Measurements from ENCODE around the gene BFSP2. TPM values are rescaled to one million over a fixed set of nuclear protein-coding genes. Genes with fewer than 3 reads are reported as not detected.

Gene BFSP2
- total RNA-seq, 4 donors from 2014 or later = not detected

DNA sequence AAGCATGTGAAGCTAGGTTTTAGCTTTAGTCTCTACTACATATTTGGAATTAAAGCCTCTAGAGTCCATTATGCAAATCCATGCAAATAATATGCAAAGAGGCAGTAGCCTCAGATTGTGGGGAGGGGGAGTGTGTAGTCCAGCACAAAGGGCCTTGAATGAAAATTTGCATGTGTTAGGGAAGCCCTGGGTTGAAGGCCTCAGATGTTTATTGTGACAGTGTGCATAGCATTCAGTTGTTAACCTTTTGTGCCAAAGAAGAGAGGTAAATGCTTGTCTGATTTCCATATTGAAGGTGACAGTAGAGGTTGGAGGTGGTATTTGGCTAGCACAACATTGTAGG lies 24.5 kb upstream of the BFSP2 start:
- peaks cover 0 to 6% of the 10 kb centered on the region in 2 donors for H3K36me3 ChIP-seq
- H3K4me3 ChIP-seq = no peak overlapping the region
- no peak for ATAC-seq
- no peaks in the 10 kb centered on the region for H3K9me3 ChIP-seq
- no peaks in the 10 kb centered on the region for H3K27me3 ChIP-seq
- no peaks in the 10 kb centered on the region for H3K4me1 ChIP-seq
- H3K27ac ChIP-seq = no peak overlapping the region
- TF ChIP-seq EP300 (IDR thresholded peaks at IDR 0.05) (no peak), POLR2A (IDR thresholded peaks at IDR 0.05) (no peak), POLR2AphosphoS5 (IDR thresholded peaks at IDR 0.05) (no peak)
- TF ChIP-seq, protein P1, sequence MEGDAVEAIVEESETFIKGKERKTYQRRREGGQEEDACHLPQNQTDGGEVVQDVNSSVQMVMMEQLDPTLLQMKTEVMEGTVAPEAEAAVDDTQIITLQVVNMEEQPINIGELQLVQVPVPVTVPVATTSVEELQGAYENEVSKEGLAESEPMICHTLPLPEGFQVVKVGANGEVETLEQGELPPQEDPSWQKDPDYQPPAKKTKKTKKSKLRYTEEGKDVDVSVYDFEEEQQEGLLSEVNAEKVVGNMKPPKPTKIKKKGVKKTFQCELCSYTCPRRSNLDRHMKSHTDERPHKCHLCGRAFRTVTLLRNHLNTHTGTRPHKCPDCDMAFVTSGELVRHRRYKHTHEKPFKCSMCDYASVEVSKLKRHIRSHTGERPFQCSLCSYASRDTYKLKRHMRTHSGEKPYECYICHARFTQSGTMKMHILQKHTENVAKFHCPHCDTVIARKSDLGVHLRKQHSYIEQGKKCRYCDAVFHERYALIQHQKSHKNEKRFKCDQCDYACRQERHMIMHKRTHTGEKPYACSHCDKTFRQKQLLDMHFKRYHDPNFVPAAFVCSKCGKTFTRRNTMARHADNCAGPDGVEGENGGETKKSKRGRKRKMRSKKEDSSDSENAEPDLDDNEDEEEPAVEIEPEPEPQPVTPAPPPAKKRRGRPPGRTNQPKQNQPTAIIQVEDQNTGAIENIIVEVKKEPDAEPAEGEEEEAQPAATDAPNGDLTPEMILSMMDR (IDR thresholded peaks at IDR 0.05) = no peak

DNA sequence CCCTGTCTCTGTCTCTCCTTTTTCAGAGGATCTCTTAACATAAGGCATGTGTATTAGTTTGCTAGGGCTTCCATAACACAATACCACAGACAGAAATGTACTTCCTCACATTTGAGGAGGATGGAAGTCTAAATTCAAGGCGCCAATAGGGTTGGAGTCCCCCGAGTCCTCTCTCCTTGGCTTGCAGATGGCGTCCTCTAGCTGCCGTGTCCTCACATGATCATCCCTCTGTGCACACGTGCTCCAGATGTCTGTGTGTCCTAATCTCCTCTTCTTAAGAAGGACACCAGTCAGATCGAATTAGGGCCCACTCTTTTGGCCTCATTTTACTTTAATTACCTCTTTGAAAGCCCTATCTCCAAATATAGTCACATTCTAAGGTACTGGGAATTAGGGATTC lies 23.0 kb upstream of the BFSP2 start:
- WGBS, 2 donors (ENCODE audit: low coverage in 1 of 2) = 75% methylated on average over 2 to 6 of the region's 6 CpGs
- Histone ChIP-seq H3K4me1 (no peaks in the 10 kb centered on the region), H3K36me3 (peaks cover 0 to 12% of the 10 kb centered on the region in 2 donors), H3K4me3 (no peak overlapping the region), H3K27ac (no peak overlapping the region), H3K27me3 (no peaks in the 10 kb centered on the region), H3K9me3 (no peaks in the 10 kb centered on the region)
- ATAC-seq = no peak
- no peak for TF ChIP-seq POLR2AphosphoS5 (IDR thresholded peaks at IDR 0.05)
- TF ChIP-seq, protein P1 (IDR thresholded peaks at IDR 0.05) = no peak
- no peak for TF ChIP-seq EP300 (IDR thresholded peaks at IDR 0.05)
- no peak for TF ChIP-seq POLR2A (IDR thresholded peaks at IDR 0.05)

DNA sequence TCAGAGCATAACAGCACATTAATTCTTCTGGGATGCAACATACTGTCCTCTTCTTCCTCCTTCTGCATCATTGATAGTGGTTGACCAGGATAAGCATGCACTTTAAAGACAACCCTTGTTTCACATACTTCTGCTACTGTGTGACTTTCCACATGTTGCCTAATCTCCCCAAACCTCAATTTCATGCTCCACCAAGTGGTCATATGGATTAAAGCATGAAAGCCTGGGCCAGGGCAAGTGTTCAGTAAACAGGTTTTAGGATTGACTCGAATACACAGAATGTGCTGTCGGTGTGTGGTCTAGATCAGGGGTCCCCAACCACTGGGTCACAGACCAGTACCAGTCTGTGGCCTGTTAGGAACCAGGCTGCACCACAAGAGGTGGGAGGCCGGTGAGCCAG lies 22.5 kb upstream of the BFSP2 start:
- H3K27ac ChIP-seq = no peak overlapping the region
- H3K4me3 ChIP-seq = no peak overlapping the region
- H3K36me3 ChIP-seq = peaks cover 0 to 12% of the 10 kb centered on the region in 2 donors
- no peaks in the 10 kb centered on the region for H3K27me3 ChIP-seq
- TF ChIP-seq POLR2AphosphoS5 (IDR thresholded peaks at IDR 0.05) (no peak), POLR2A (IDR thresholded peaks at IDR 0.05) (no peak), EP300 (IDR thresholded peaks at IDR 0.05) (no peak)
- TF ChIP-seq, protein P1 (IDR thresholded peaks at IDR 0.05) = peak in 1 of 4 experiments; percentile 53
- no peaks in the 10 kb centered on the region for H3K9me3 ChIP-seq
- H3K4me1 ChIP-seq = no peaks in the 10 kb centered on the region
- 23% methylated on average over 2 of the region's 3 CpGs; no CpG with 5 or more reads in 1 of the 2 donors for WGBS, 2 donors (ENCODE audit: low coverage in 1 of 2)
- ATAC-seq = no peak

DNA sequence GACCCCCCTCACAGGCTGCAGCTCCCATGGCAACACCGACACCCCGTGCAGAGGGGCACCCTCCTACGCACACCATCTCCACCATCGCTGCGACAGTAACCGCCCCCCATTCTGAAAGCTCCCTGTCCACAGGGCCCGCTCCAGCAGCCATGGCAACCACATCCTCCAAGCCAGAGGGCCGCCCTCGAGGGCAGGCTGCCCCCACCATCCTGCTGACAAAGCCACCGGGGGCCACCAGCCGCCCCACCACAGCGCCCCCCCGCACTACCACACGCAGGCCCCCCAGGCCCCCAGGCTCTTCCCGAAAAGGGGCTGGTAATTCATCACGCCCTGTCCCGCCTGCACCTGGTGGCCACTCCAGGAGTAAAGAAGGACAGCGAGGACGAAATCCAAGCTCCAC lies 19.9 kb upstream of the BFSP2 start:
- no peak overlapping the region for H3K4me3 ChIP-seq
- peaks cover 0 to 9% (median 2%) of the 10 kb centered on the region in 3 donors for H3K4me1 ChIP-seq
- no peaks in the 10 kb centered on the region for H3K9me3 ChIP-seq
- no peak overlapping the region for H3K27ac ChIP-seq
- H3K27me3 ChIP-seq = no peaks in the 10 kb centered on the region
- whole genome bisulfite sequencing, 2 donors (ENCODE audit: low coverage in 1 of 2) = 100% methylated on average over 2 of the region's 19 CpGs; no CpG with 5 or more reads in 1 of the 2 donors
- no peak for ATAC-seq
- TF ChIP-seq POLR2A (IDR thresholded peaks at IDR 0.05) (no peak), EP300 (IDR thresholded peaks at IDR 0.05) (no peak), POLR2AphosphoS5 (IDR thresholded peaks at IDR 0.05) (no peak)
- TF ChIP-seq, protein P1 (IDR thresholded peaks at IDR 0.05) = no peak
- peaks cover 0 to 12% of the 10 kb centered on the region in 2 donors for H3K36me3 ChIP-seq

DNA sequence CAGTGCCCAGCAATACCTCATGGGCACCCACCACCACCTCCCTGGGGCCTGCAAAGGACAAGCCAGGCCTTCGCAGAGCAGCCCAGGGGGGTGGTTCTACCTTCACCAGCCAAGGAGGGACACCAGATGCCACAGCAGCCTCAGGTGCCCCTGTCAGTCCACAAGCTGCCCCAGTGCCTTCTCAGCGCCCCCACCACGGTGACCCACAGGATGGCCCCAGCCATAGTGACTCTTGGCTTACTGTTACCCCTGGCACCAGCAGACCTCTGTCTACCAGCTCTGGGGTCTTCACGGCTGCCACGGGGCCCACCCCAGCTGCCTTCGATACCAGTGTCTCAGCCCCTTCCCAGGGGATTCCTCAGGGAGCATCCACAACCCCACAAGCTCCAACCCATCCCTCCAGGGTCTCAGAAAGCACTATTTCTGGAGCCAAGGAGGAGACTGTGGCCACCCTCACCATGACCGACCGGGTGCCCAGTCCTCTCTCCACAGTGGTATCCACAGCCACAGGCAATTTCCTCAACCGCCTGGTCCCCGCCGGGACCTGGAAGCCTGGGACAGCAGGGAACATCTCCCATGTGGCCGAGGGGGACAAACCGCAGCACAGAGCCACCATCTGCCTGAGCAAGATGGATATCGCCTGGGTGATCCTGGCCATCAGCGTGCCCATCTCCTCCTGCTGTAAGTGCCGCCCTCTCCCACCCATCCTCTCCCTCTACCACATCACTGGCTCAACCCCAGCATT lies 19.2 kb upstream of the BFSP2 start:
- H3K36me3 ChIP-seq = peaks cover 0 to 12% of the 10 kb centered on the region in 2 donors
- H3K4me3 ChIP-seq = no peak overlapping the region
- no peak overlapping the region for H3K27ac ChIP-seq
- no peaks in the 10 kb centered on the region for H3K27me3 ChIP-seq
- 84 to 97% methylated on average over 5 to 8 of the region's 16 CpGs for WGBS, 2 donors (ENCODE audit: low coverage in 1 of 2)
- H3K9me3 ChIP-seq = no peaks in the 10 kb centered on the region
- H3K4me1 ChIP-seq = peaks cover 0 to 9% (median 2%) of the 10 kb centered on the region in 3 donors
- ATAC-seq = peak; percentile 22
- TF ChIP-seq POLR2AphosphoS5 (IDR thresholded peaks at IDR 0.05) = no peak
- no peak for TF ChIP-seq POLR2A (IDR thresholded peaks at IDR 0.05)
